ENCODE measurements around the gene ARHGEF28. TPM values are rescaled to one million over a fixed set of nuclear protein-coding genes. Genes with fewer than 3 reads are reported as not detected.
A peak's percentile ranks its signal among the peaks of the same experiment; 100 is the strongest.

Gene ARHGEF28
- total and polyA plus RNA-seq, 8 donors = 14.9 to 36.2 (median 24.6) TPM

DNA sequence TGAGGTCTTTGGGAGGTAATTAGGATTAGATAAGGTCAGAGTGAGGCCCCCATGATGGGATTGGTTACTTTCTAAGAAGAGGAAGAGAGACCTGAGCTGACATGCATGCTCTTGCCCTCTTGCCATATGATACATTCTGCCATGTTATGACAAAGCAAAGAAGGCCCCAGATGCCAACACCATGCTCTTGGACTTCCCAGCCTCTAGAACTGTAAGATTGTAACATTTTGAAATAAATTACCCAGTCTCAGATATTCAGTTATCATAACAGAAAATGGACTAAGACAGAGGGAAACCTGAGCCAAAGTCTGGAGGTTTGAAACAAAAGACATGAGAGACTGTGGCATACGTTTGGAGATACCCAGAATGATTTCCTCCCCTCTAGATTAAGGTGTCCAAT lies 318.6 kb downstream of the ARHGEF28 start:
- no peak for ATAC-seq
- Histone ChIP-seq H3K27ac (no peak overlapping the region), H3K4me3 (no peak overlapping the region), H3K27me3 (no peaks in the 10 kb centered on the region), H3K9me3 (no peaks in the 10 kb centered on the region), H3K4me1 (peaks cover 0 to 5% (median 5%) of the 10 kb centered on the region in 3 donors), H3K36me3 (peaks cover 0 to 6% (median 3%) of the 10 kb centered on the region in 3 donors)
- no peak for FAIRE-seq
- intact Hi-C loops (cut with DNase I) = no loop called here
- TF ChIP-seq, protein P1, sequence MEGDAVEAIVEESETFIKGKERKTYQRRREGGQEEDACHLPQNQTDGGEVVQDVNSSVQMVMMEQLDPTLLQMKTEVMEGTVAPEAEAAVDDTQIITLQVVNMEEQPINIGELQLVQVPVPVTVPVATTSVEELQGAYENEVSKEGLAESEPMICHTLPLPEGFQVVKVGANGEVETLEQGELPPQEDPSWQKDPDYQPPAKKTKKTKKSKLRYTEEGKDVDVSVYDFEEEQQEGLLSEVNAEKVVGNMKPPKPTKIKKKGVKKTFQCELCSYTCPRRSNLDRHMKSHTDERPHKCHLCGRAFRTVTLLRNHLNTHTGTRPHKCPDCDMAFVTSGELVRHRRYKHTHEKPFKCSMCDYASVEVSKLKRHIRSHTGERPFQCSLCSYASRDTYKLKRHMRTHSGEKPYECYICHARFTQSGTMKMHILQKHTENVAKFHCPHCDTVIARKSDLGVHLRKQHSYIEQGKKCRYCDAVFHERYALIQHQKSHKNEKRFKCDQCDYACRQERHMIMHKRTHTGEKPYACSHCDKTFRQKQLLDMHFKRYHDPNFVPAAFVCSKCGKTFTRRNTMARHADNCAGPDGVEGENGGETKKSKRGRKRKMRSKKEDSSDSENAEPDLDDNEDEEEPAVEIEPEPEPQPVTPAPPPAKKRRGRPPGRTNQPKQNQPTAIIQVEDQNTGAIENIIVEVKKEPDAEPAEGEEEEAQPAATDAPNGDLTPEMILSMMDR (IDR thresholded peaks at IDR 0.05) = no peak
- 46 to 57% methylated on average over 1 of the region's 1 CpG for WGBS, 2 donors
- no peak for DNase-seq

DNA sequence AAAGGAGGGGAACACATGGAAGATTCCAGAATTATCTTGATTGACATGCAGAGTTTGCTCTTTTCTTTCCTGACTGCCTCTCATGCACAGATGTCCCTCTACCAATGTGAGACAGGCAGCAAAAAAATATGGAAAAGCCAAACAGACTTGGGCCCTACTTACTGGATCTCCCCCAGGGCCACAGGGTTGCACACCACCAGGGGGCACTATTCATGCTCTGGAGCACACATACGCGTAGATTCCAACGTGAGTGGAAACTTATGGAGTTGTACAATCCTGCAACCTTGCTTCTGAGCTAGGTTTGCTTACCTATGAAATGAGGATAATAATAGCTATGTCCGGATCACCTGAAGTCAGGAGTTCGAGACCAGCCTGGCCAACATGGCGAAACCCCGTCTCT lies 319.5 kb downstream of the ARHGEF28 start:
- ATAC-seq = peak in 2 of 4 donors; percentile 24 to 45
- Histone ChIP-seq H3K27ac (no peak overlapping the region), H3K27me3 (no peaks in the 10 kb centered on the region), H3K36me3 (peaks cover 0 to 6% (median 3%) of the 10 kb centered on the region in 3 donors), H3K4me3 (no peak overlapping the region), H3K4me1 (peaks cover 0 to 5% (median under 1%) of the 10 kb centered on the region in 3 donors), H3K9me3 (no peaks in the 10 kb centered on the region)
- DNase-seq = peak in 2 of 6 donors; percentile 20 to 34
- 78 to 83% methylated on average over 7 of the region's 7 CpGs for WGBS, 2 donors
- intact Hi-C loops (cut with DNase I) = no loop called here
- no peak for FAIRE-seq
- TF ChIP-seq, protein P1 (IDR thresholded peaks at IDR 0.05) = no peak

DNA sequence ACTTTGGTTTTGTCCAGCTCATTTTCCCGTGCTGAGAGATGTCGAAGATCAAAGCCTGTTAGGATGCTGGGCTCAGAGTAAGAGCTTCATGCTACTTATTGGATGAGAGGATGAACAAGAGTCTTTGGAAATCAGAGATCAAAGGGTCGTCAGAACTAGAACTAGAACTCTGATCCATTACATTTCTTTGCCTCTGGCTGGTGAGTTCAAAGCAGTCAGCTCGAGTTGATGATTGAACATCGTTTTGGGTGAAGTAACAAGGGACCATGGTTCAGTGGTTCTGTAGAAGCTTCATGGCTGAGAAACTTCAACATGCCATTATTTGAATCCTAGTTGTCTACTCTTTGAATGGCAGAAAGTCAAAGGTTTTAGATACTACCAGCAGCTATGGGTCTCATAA lies 320.3 kb downstream of the ARHGEF28 start:
- H3K27ac ChIP-seq = no peak overlapping the region
- DNase-seq (no peak), FAIRE-seq (no peak)

DNA sequence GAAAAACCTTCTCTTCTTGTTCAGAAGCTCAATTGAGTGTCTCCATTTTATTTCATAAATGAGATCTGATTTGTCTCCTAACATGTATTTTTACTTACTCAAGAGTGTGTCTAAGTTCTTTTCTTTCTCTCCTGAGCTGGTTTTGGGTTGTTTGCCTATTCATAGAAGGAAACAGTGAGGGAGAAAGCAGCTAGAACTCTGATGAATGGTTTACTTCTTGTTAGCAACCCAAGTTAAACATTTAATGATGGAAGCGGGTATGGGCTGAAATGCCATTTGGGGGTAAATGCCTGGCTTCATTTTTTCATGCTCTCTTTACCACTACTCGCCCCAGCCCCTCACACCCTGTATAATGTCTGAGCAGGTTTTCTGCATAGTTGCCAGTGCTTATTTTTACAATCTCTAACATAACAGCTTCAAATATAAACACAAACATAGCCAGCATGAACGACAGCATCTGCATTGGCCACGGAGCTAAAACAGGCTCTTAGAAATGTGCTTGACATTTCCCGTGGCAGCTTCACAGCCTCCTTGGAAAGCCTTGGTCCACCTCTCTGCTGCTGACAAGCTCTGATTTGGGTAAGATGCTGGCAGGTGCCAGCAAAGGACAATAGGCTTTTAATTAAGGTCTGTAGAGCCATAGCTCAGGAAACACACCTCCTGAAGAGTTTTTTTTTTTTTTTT lies 321.1 kb downstream of the ARHGEF28 start:
- TF ChIP-seq, protein P1 (IDR thresholded peaks at IDR 0.05) = no peak
- H3K4me1 ChIP-seq = peaks cover 0 to 5% (median 0%) of the 10 kb centered on the region in 3 donors
- H3K27ac ChIP-seq = no peak overlapping the region
- FAIRE-seq = no peak
- no peak overlapping the region for H3K4me3 ChIP-seq
- 15 to 17% methylated on average over 5 of the region's 5 CpGs for WGBS, 2 donors
- H3K9me3 ChIP-seq = no peaks in the 10 kb centered on the region
- ATAC-seq = no peak
- intact Hi-C loops (cut with DNase I) = no loop called here
- no peaks in the 10 kb centered on the region for H3K27me3 ChIP-seq
- peaks cover 0 to 3% (median 0%) of the 10 kb centered on the region in 3 donors for H3K36me3 ChIP-seq
- DNase-seq = no peak

More for the DNA sequence above, 320.3 kb downstream of the ARHGEF28 start:
- H3K9me3 ChIP-seq = no peaks in the 10 kb centered on the region
- H3K27me3 ChIP-seq = no peaks in the 10 kb centered on the region
- peaks cover 0 to 5% (median 0%) of the 10 kb centered on the region in 3 donors for H3K4me1 ChIP-seq
- intact Hi-C loops (cut with DNase I) = no loop called here
- H3K4me3 ChIP-seq = no peak overlapping the region
- WGBS, 2 donors = 66 to 72% methylated on average over 5 of the region's 5 CpGs
- TF ChIP-seq, protein P1 (IDR thresholded peaks at IDR 0.05) = no peak
- peaks cover 0 to 6% (median 3%) of the 10 kb centered on the region in 3 donors for H3K36me3 ChIP-seq
- no peak for ATAC-seq

All from pancreas (tissue), 10 donors.